ENCODE data around the gene HEPHL1. TPM values are rescaled to one million over a fixed set of nuclear protein-coding genes. Genes with fewer than 3 reads are reported as not detected.

Gene HEPHL1
- total RNA-seq, 1 donor from 2014 or later, result not detected

DNA sequence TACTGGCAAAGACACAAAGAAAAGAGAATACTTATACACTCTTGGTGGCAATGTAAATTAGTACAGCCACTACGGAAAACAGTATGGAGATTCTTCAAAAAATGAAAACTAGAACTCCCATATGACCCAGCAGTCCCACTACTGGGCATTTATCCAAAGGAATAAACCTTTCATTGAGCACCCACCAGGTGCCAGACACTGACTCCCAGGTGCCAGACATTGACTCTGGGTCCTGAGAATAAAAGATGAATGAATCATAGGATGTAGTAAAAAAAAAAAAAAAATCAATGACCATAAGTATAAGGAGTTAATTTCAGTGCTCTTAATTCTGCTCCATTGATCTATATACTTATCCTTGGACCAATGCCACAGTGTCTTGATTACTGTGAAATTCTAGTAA lies 28.2 kb downstream of the HEPHL1 start:
- Mint-ChIP-seq H3K4me1 (ENCODE audit: low read depth) (no peaks in the 10 kb centered on the region), H3K9me3 (ENCODE audit: low read depth) (peaks cover 2% of the 10 kb centered on the region), H3K27me3 (no peaks in the 10 kb centered on the region), H3K36me3 (ENCODE audit: insufficient read depth) (no peaks in the 10 kb centered on the region), H3K27ac (no peak overlapping the region), H3K4me3 (ENCODE audit: low read depth) (no peak overlapping the region)
- DNase-seq (ENCODE audit: low spot score, unreplicated experiment), result no peak
- TF ChIP-seq CTCF (IDR thresholded peaks at IDR 0.05; ENCODE audit: unreplicated experiment), result no peak

GRCh38 chr11:94058630-94059029 lies 37.5 kb downstream of the HEPHL1 start:
- peaks cover 3% of the 10 kb centered on the region for H3K27me3 Mint-ChIP-seq
- H3K27ac Mint-ChIP-seq, result no peak overlapping the region
- H3K4me1 Mint-ChIP-seq (ENCODE audit: low read depth), result no peaks in the 10 kb centered on the region
- H3K36me3 Mint-ChIP-seq (ENCODE audit: insufficient read depth), result no peaks in the 10 kb centered on the region
- no peak for DNase-seq (ENCODE audit: low spot score, unreplicated experiment)
- H3K4me3 Mint-ChIP-seq (ENCODE audit: low read depth), result no peak overlapping the region
- peaks cover 4% of the 10 kb centered on the region for H3K9me3 Mint-ChIP-seq (ENCODE audit: low read depth)
- TF ChIP-seq CTCF (IDR thresholded peaks at IDR 0.05; ENCODE audit: unreplicated experiment), result no peak

- no peaks in the 10 kb centered on the region for H3K36me3 Mint-ChIP-seq (ENCODE audit: insufficient read depth)
- H3K9me3 Mint-ChIP-seq (ENCODE audit: low read depth), result peaks cover 4% of the 10 kb centered on the region
- H3K27me3 Mint-ChIP-seq, result peaks cover 3% of the 10 kb centered on the region
- H3K27ac Mint-ChIP-seq, result no peak overlapping the region
- no peaks in the 10 kb centered on the region for H3K4me1 Mint-ChIP-seq (ENCODE audit: low read depth)
- no peak overlapping the region for H3K4me3 Mint-ChIP-seq (ENCODE audit: low read depth)
- no peak for TF ChIP-seq CTCF (IDR thresholded peaks at IDR 0.05; ENCODE audit: unreplicated experiment)
- no peak for DNase-seq (ENCODE audit: low spot score, unreplicated experiment)
Measured at GRCh38 chr11:94059065-94059464, 37.9 kb downstream of the HEPHL1 start.

DNA sequence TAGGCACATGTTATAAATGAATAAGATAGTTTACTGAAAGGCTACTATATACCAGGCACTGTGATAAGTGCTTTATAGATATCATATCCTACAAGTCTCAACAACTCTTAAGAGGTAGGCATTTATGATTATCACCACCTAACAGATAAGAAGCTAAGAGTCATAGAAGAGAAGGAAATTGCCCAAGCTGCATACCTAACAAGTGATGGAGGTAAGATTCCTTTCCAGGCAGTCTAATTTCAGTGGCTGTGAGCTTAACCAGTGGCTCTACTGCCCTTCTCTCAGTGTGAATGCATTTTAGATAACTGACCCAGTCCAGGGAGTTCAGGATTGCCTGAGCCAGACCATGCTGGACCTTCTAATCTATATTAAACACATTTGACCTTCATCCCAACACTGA lies 39.2 kb downstream of the HEPHL1 start:
- Mint-ChIP-seq H3K27me3 (peaks cover 3% of the 10 kb centered on the region), H3K9me3 (ENCODE audit: low read depth) (peaks cover 4% of the 10 kb centered on the region), H3K27ac (no peak overlapping the region), H3K36me3 (ENCODE audit: insufficient read depth) (no peaks in the 10 kb centered on the region), H3K4me1 (ENCODE audit: low read depth) (no peaks in the 10 kb centered on the region), H3K4me3 (ENCODE audit: low read depth) (no peak overlapping the region)
- no peak for DNase-seq (ENCODE audit: low spot score, unreplicated experiment)
- no peak for TF ChIP-seq CTCF (IDR thresholded peaks at IDR 0.05; ENCODE audit: unreplicated experiment)

DNA sequence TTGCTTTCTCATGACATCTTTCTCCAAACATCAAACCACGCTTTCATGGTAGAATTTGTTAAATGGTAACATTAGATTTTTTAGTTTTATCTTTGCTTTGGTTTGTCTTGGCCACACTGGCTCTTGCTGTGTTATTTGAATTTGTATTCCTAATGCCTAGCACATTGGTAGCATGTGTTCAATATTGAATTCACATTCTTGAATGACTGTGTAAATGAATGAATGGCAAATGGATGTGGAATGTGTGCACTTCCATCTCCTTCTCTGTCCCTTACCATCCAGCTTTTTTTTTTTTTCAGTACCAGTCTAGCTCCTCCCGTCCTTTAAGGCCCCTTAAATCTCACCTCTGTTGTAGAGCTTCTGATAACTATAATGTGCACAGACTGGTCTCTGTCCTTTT lies 41.2 kb downstream of the HEPHL1 start:
- H3K36me3 Mint-ChIP-seq (ENCODE audit: insufficient read depth), result no peaks in the 10 kb centered on the region
- no peak for DNase-seq (ENCODE audit: low spot score, unreplicated experiment)

More for the DNA sequence above, 41.2 kb downstream of the HEPHL1 start:
- Mint-ChIP-seq H3K9me3 (ENCODE audit: low read depth) (no peaks in the 10 kb centered on the region), H3K4me3 (ENCODE audit: low read depth) (no peak overlapping the region), H3K27ac (no peak overlapping the region), H3K27me3 (peaks cover 3% of the 10 kb centered on the region), H3K4me1 (ENCODE audit: low read depth) (no peaks in the 10 kb centered on the region)
- TF ChIP-seq CTCF (IDR thresholded peaks at IDR 0.05; ENCODE audit: unreplicated experiment), result no peak
